Skeletal muscle cell (primary cell): Measurements from ENCODE around the gene H6PD.

Experiments used
- DNase-seq: peaks from one replicate; pipeline ENCODE4 v3.0.0-alpha.2; 2010; ENCODE audit warnings: low read depth
- H3K4me3 ChIP-seq: 2 replicates; pipeline ENCODE4 v1.5.1; 2011; ENCODE audit warnings: low read depth, mild to moderate bottlenecking, control low read depth, low read length, moderate library complexity

Gene H6PD

DNA sequence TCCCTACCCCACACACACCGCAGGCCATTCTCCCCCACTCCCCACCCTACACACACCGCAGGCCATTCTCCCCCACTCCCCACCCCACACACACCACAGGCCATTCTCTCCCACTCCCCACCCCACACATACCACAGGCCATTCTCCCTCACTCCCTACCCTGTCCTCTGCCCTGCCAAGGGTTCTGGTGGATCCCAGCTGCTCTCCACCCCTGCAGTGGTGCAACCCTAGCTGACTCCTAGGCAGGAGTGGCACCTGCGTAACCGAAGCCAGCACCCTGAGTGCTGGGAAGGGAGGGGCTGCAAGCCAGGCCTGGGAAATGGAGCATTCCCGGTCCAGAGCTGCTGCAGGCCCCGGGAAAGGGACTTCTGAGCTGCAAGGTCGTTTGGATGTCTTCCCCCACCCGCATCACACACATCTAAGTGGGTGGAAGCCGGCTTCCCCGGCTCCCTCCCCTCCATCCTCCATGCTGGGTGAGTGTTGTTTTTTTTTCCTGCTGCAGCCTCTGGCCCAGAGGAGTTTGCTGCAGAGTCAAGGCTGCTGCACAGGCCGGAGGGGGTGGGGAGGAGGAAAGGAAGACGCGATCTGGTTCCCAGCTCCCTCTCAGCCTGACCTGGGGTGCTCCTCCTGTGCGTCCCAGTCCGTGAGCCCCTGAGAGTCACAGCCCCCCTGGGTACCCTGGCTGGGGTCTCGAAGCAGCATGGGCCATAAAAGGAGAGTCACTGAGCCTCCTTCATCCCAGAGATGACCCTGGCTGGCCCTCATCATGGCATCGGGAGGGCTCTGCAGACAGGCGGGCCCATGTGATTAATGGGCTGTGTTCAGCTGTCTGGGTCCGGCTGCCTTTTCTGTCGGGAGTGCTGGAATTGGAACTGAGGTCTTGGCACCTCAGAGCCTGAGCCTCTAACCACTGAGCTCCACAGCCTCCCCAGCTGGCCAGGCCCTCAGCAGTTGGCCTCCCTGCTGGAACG is 16.1 kb downstream of the H6PD start:
- no peak for DNase-seq
- no peak overlapping the region for H3K4me3 ChIP-seq

DNA sequence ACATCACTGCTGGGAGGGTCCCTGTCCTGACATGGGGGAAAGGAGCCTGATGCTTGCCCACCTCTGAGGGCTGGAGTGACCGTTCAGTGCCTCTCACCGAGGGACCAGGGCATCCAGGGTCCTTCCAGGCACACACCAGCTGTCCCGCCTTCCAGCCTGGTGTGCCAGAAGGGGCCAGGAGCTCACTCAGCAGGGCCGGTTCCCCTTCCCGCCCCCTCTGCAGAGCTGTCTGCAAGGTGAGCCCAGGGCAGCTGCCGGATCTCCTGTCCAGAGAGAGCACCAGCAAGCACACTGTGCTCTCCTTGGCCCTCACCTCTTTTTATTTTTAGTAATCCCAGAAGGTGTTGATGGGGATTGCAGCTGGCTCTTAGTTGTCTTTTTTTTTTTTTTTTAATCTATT is 16.9 kb downstream of the H6PD start:
- H3K4me3 ChIP-seq, result no peak overlapping the region
- DNase-seq, result no peak

DNA sequence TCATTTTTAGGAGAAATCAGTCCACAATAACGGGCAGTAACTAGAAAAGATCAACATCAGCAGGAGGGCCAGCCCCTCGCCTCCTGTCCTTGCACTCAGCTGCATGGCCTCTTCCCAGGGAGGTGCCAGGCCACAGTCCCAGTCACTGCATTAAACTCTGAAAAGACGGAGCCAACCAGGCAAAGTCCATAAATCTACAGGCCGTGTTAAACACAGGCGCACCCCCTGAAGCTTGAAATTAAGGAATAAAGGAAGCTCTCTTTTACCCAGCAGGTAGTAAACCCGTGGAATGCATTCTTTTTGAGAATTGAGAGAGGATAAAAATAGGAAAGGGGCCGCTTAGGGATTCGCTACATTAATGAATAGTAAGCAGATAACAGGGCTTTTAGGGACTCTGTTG is 18.4 kb downstream of the H6PD start:
- no peak overlapping the region for H3K4me3 ChIP-seq
- DNase-seq, result no peak

DNA sequence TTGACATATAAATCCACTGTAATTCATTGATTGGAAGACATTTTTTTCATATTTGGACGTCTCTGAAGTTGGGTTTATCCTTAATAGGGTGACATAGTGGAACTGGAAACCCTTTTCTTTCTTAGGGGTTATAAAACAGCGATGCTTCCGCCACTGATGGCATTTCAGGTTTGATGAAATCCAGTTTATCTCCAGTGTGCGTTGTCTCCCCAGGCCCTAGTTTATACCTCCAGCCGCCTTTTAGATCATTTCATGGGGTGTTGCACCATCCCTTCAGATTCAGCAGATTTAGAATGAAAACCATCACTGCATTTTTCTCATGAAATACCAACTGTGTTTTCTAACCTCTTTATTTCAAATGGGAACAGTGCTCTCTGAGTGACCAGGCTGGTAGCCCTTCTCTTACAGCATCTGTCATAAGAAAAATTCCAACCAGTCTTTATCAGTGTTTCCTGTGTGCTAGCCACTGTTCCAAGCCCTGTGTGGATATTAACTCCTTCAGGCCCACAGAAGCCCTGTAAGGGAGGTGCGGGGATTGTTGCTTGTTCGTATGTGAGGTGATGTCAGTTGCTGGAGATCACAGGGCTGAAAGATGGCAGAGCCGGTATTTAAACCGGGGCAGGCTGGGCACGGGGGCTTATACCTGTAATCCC is 19.0 kb downstream of the H6PD start:
- H3K4me3 ChIP-seq, result no peak overlapping the region
- no peak for DNase-seq

DNA sequence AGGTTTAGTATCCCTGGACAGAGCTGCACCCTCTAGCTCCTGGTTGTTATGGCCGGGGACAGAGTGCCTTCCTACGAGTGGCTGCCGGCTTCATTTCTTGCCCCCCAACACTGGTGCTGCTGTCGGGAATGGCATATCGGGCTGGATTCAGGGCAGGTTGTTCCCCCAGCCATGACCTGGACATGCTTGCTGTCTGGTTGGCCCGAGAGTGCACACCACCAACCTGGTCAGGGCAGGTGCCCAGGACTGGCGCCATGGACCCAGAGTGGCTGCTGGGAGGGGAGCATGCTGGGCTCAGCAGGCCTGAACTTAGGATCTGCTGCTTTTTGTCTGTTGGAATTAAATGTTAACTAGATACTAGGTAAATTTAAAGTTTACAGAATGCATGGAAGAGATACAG is 21.8 kb downstream of the H6PD start:
- DNase-seq, result no peak
- no peak overlapping the region for H3K4me3 ChIP-seq

DNA sequence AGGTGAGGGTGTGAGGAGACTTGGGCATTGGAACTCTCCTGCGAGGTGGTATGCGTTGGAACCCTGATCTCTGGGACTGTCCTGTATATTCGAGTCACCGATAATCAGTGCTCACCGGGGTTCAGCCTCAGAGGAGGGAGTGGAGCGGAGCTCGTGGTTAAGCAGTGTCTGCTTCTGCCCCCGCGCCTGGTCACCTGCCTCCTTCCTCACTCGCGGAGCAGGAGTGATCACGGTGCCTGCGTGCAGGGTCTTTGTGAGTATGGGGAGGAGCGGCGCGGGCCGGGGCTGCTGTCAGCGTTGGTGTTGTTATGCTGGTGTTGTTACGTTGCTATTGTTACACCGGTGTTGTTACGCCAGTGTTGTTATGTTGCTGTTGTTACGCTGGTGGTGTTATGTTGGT is 23.3 kb downstream of the H6PD start:
- no peak overlapping the region for H3K4me3 ChIP-seq
- DNase-seq, result no peak

DNA sequence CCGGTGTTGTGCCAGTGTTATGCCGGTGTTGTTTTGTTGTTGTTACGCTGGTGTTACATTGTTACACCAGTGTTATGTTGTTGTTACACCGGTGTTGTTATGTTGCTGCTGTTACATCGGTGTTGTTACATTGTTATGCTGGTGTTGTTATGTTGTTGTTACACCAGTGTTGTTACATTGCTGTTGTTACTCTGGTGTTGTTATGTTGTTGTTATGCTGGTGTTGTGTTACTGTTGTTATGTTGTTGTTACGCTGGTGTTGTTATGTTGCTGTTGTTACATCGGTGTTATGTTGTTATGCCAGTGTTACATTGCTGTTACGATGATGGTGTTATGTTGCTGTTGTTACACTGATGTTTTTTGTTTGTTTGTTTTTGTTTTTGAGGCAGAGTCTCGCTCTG is 24.1 kb downstream of the H6PD start:
- no peak for DNase-seq
- no peak overlapping the region for H3K4me3 ChIP-seq

DNA sequence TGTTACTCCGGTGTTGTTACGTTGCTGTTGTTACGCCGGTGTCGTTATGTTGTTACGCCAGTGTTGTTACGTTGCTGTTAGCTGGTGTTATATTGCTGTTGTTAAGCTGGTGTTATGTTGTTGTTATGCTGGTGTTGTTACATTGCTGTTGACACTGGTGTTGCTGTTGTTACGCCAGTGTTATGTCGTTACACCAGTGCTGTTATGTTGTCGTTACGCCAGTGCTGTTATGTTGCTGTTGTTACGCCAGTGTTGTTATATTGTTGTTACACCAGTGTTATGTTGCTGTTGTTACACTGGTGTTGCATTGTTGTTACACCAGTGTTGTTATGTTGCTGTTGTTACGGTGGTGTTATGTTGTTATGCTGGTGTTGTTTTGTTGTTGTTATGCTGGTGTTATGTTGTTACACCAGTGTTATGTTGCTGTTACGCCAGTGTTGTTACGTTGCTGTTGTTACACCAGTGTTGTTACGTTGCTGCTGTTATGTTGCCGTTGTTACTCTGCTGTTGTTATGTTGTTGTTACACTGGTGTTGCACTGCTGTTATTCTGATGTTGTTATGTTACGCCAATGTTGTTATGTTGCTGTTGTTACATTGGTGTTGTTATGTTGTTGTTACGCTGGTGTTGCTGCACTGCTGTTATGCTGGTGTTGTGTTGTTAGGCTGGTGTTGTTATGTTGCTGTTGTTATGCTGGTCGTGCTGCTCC is 25.6 kb downstream of the H6PD start:
- no peak overlapping the region for H3K4me3 ChIP-seq
- no peak for DNase-seq

DNA sequence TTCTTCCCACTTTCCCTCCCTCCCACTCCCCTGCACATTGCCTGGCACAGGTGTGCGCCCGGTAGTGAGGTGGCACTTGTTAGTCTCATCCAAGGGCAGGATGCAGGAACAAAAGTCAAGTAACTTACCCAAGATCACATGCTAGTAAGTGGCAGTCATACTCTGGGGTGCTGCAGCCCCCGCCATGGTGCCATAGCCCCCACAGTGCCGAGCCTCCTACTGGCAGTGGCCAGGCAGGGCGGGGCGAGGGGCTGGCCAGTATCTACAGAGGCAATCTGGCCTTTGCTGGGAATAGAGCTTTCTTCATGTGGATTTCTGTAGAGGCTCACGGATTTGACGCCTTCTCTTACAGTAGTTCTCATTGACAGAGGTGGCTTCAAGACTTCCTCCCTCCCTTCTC is 26.9 kb downstream of the H6PD start:
- H3K4me3 ChIP-seq, result no peak overlapping the region
- DNase-seq, result no peak

DNA sequence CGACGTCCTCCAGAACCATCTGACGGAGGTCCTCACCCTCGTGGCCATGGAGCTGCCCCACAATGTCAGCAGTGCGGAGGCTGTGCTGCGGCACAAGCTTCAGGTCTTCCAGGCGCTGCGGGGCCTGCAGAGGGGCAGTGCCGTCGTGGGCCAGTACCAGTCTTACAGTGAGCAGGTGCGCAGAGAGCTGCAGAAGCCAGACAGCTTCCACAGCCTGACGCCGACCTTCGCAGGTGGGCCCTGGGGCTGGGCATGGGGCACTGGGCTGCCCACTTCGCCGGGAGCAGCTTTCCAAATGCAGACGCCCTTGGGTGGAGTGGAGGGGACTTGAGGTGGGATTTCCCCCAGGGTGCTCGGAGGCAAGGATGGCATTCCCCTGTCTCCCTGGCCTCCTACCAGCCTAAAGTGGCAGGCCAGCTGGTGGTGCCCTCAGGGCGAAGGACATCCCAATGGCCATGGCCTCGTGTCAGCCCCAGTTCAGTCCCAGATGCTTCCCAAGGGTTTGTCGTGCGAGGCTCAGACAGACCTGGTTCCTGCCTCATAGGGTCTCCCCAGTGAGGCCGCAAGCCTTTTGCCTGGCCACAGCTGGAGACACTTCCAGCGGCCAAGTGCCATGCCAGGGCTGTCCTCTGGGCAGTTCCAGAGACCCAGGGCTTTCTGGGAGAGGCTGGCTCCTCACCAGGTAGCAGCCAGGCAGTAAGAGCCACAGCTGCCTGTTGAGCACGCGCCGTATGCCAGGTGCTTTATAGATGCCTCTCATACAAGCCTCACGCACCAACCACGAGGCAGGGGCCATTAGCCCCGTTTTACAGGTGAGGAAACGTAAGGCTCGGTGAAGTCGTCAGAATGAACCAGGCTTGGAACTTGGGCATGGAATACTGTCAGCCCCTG is 27.8 kb downstream of the H6PD start:
- no peak for DNase-seq
- H3K4me3 ChIP-seq, result no peak overlapping the region

DNA sequence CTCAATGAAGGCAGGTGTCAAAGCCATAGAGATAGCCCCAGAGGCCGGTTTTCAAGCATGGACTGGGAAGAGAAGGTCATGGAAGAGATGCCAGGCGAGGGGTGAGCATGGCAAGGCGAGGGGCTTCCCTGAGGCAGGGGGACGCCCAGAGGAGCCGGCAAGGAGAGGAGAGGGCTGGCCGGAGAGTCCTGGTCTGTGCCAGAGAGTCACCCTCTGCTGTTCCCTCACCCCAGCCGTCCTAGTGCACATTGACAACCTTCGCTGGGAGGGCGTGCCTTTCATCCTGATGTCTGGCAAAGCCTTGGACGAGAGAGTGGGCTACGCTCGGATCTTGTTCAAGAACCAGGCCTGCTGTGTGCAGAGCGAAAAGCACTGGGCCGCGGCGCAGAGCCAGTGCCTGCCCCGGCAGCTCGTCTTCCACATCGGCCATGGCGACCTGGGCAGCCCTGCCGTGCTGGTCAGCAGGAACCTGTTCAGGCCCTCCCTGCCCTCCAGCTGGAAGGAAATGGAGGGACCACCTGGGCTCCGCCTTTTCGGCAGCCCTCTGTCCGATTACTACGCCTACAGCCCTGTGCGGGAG is 28.8 kb downstream of the H6PD start:
- no peak overlapping the region for H3K4me3 ChIP-seq
- DNase-seq, result no peak

DNA sequence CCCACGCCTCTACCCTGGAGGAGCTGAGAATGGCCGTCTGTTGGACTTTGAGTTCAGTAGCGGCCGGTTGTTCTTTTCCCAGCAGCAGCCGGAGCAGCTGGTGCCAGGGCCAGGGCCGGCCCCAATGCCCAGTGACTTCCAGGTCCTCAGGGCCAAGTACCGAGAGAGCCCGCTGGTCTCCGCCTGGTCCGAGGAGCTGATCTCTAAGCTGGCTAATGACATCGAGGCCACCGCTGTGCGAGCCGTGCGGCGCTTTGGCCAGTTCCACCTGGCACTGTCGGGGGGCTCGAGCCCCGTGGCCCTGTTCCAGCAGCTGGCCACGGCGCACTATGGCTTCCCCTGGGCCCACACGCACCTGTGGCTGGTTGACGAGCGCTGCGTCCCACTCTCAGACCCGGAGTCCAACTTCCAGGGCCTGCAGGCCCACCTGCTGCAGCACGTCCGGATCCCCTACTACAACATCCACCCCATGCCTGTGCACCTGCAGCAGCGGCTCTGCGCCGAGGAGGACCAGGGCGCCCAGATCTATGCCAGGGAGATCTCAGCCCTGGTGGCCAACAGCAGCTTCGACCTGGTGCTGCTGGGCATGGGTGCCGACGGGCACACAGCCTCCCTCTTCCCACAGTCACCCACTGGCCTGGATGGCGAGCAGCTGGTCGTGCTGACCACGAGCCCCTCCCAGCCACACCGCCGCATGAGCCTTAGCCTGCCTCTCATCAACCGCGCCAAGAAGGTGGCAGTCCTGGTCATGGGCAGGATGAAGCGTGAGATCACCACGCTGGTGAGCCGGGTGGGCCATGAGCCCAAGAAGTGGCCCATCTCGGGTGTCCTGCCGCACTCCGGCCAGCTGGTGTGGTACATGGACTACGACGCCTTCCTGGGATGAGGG is 29.7 kb downstream of the H6PD start:
- H3K4me3 ChIP-seq, result no peak overlapping the region
- no peak for DNase-seq

DNA sequence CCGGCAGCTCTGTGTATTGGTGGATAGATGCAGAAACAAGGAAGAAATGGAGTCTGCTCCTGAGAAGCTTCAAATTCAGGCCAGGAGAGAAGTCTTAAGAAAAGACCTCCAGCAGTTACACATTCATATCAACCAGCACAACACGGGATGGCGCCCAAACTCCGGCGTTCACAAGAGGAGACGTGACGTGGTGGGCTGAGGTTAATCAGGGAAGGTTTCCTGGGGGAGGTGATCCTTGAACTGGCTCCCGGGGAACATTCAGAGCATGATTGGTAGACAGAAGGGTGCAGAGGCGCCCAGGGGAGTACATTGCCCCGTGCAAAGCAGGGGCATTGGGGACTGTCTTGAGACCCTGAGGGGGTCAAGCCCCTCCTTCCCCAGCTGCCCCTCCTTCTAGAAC is 30.5 kb downstream of the H6PD start:
- no peak overlapping the region for H3K4me3 ChIP-seq
- DNase-seq, result no peak

DNA sequence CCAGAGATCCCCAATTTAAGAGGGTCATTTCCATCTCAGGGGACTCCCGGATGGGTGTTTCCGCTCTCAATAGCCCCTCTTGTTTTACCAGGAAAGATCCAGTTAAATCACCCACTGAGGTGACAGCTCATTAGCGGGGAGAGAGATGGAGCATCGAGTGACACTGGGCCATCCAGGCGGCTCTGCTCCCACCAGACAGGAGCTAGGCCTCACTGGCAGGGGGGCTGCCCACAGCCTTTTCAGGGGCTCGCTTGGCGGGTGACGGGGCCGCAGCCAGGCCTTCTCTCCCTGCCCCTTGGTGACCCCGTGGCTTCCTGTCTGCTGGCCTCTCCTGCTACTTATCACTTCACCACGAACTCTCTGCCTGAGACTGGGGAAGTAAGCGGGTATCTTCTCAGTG is 31.4 kb downstream of the H6PD start:
- no peak overlapping the region for H3K4me3 ChIP-seq
- no peak for DNase-seq

DNA sequence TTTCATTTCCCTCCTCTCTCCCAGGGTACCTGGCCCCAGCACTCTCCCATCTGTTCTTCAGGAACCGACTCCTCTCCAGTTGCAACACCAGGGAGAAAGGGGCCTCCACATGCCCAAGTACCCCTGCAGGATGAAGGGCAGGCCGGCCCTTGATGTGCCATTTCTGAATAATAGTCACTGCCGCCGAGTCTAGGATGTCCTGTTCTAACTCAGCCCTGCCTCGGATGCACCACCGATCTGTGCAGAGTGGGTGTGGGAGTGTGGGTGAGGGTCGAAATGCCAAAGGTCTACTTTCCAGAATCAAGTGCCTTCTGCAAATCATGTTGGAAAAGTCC is 32.7 kb downstream of the H6PD start:
- no peak overlapping the region for H3K4me3 ChIP-seq
- no peak for DNase-seq

DNA sequence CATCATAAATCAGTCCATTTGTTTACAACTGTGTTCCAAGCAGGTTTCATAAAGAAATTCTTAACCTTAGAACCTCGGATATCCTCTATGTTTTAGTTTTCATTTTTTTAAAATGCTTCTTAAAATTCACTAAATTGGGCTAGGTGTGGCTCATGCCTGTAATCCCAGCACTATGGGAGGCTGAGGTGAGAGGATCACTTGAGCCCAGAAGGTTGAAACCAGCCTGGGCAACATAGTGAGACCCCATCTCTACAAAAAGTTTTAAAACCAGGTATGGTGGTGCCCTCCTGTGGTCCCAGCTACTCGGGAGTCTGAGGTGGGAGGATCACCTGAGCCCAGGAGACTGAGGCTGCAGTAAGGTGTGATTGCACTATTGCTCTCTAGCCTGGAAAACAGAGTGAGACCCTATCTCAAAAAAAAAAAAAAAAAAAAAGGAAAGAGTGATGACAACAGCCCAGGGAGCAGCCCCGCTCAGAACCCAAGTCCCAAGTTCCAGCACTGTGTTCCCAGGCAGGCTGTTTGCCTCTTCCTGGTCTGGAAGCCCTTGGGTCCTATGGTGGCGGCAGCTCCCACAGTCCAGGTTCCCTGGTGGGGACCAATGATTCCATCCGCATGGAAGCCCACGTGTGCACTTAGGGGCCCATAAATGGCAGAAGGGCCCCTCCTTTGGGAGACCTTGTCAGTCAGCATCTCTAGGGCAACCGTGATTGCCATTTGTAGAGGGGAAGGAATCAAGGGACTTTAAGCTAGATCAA is 33.4 kb downstream of the H6PD start:
- DNase-seq, result no peak
- H3K4me3 ChIP-seq, result no peak overlapping the region

DNA sequence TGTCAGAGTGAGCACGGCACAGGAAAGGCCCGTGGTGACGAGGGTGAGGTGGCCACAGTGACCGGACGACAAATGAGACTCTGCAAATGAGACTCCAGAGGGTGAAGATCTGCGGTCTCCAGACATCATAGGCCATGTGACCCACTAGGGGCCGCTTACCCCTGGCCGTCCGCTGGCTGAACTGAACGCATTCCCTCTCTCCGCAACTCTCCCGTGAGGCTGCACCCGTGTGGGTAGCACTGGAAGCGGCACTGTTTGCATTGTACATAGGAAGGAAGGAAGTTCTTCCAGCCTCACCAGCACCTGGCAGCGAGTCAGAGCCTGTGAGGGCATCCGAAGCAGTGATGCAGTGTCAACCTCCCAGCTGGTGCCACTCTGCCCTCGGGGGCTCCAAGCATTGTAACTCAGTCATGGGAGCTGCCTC is 34.5 kb downstream of the H6PD start:
- no peak overlapping the region for H3K4me3 ChIP-seq
- DNase-seq, result no peak

DNA sequence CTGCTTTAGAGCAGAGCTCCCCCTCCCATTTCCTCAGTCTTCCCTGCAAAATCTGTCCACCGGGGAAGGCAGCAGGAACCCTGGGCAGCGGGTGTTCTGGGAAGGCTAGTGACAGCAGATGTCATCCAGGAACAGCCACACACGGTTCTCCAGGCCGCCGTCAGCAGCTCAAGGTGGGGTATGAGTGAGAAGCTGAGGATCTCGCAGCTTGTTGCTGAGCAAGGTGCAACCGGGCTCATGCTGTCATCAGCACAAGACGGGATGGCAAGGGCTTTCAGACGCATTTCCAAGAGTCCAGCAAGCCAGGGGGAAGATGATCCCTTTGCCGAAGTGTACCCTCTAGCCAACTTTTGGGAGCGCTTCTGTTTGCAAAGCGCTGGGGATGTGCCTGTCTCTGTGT is 35.1 kb downstream of the H6PD start:
- H3K4me3 ChIP-seq, result no peak overlapping the region
- no peak for DNase-seq
